AG10803 (cell line): ENCODE measurements around the gene ACTL10.

Experiments used
- DNase-seq: peaks from one replicate; pipeline ENCODE4 v3.0.0; 2010; ENCODE audit warnings: low read depth
- H3K4me3 ChIP-seq: 2 replicates; pipeline ENCODE4 v1.5.1; 2011; ENCODE audit warnings: mild to moderate bottlenecking, low read length, control low read depth
- TF ChIP-seq, protein P1 (sequence below): conservative IDR thresholded peaks from 2 replicates; pipeline ENCODE4 v1.5.1; 2011; ENCODE audit warnings: mild to moderate bottlenecking, low read length, control low read depth, inconsistent platforms

The ACTL10 gene

DNA sequence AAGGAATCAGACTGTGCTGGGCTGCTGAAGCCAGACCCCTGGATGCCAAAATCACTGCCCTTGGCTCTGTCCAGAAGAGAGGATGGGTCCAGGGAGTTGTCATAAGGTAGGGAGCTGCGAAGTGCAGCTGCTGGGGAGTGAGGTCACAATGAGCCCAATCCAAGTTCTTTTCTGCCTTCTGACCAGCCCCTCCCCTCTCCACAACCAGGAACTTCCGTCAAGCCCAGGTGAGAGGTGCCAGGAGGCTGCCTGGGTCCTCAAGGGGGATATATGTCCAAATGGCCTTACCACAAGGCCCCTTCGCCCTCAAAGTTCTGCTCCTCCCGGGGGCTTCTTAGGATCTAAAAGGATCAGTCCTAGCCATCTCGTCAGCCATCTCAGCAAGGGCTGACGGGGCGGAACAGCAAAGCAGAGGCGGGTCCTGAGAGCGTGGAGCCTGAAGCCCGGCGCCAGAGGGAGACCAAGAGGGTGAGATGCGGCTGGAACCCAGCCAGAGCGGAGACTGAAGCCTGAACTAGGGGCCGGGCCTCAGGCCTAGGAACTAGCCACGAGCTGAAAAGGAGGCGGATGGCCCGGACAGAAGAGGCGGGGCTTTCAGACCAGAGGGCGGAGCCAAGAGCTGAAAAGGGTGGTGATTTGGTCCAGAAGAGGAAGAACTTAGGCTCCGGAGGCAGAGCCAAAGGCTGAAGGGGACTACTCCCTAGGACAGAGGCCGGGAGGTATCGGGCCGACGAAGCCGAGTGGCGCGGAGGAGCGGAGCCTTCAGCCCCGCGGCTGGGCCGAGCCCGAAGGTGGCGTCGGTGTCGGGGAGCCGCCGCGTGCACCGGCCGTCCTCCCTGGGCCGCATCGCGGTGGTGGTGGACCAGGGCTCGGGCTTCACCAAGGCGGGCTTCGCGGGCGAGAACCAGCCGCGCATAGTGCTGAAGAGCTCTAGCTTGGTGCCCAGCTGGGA lies at the start of gene ACTL10:
ACTL10 (plus strand) TSS at position 651 of the 952 bp plus-strand sequence. CDS start 555 bp downstream, outside the sequence.
- TF ChIP-seq, protein P1, sequence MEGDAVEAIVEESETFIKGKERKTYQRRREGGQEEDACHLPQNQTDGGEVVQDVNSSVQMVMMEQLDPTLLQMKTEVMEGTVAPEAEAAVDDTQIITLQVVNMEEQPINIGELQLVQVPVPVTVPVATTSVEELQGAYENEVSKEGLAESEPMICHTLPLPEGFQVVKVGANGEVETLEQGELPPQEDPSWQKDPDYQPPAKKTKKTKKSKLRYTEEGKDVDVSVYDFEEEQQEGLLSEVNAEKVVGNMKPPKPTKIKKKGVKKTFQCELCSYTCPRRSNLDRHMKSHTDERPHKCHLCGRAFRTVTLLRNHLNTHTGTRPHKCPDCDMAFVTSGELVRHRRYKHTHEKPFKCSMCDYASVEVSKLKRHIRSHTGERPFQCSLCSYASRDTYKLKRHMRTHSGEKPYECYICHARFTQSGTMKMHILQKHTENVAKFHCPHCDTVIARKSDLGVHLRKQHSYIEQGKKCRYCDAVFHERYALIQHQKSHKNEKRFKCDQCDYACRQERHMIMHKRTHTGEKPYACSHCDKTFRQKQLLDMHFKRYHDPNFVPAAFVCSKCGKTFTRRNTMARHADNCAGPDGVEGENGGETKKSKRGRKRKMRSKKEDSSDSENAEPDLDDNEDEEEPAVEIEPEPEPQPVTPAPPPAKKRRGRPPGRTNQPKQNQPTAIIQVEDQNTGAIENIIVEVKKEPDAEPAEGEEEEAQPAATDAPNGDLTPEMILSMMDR = peak; percentile 43
- peak; percentile 95 for DNase-seq
- H3K4me3 ChIP-seq = peak within 1 kb of the TSS; percentile 47

DNA sequence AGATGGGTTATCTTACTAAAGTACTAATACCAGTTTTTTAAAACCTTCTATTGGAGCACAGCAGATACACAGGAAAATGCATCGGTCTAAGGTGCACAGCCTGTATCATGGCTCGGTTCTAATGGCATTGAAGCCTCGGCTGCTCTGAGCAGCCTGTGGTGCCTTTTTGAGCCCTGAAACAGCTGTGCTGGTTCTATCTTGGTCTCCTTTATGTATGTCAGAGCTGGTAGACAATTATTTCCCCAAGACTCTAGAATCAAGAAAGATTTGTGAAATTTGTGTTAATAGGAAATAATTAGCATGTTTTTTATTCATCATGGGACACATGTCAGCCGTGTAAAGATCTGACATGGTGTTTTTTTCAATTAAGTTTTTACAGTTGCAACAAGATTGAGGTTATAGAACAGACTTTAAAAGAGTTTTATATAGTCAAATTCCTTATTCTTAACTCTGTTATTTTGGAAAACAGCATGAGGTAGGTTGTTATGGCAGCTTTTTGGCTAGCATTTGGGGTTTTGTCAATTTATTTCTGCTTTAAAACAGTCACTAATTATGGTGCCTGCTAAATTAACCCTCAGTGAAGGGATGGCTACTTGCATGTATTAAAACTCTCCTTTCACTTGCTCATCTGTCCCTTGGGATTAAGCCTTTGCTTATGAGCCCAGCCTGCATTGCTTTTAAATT lies 44.9 kb upstream of the ACTL10 start:
- TF ChIP-seq, protein P1 = no peak
- no peak for DNase-seq
- H3K4me3 ChIP-seq = no peak overlapping the region

DNA sequence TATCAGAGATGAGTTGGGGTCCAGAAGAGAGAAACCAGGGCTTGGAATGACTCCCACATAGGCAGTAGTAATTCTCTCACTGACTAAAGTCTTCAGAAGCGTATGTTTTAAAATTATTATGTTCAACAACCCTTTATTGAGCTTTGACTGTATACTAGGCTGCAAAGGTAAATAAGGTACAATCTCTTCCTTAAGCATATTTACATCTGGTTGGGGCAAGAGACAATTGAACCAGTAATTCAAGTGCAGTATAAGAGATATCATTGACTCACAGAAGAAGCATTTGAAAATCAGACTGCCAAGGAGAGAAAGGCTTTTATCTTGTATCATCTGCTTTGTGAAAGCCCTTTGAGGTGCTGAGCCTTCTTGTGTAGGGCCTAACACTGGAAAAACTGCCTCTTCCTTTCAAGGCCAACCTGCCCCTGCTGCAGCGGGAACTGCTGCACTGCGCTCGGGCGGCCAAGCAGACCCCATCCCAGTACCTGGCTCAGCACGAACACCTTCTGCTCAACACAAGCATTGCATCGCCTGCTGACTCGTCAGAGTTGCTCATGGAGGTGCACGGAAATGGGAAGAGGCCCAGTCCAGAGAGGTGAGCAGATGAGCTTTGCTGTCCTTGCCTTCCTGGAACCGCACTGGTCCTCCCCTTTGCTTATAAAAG lies 43.9 kb upstream of the ACTL10 start:
- DNase-seq = no peak
- TF ChIP-seq, protein P1 = no peak
- no peak overlapping the region for H3K4me3 ChIP-seq

DNA sequence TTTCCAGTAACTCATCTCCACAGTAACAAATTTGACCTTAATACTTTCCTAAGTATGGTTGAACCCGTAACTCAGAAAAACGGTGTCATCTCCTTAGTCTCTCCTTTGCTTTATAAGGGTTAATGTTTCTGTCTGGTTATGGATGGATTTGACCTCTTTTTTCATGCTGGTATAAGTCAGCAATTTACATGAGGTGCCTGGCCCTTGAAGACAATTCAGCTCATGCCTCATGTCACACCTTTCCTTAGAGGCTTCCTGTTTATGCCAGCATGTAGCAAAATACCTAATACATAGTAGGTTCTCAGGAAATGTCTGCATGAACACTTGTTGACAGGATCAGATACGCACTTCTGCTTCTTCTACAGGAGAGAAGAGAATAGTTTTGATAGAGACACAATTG lies 42.3 kb upstream of the ACTL10 start:
- no peak overlapping the region for H3K4me3 ChIP-seq
- no peak for DNase-seq
- TF ChIP-seq, protein P1 = no peak

DNA sequence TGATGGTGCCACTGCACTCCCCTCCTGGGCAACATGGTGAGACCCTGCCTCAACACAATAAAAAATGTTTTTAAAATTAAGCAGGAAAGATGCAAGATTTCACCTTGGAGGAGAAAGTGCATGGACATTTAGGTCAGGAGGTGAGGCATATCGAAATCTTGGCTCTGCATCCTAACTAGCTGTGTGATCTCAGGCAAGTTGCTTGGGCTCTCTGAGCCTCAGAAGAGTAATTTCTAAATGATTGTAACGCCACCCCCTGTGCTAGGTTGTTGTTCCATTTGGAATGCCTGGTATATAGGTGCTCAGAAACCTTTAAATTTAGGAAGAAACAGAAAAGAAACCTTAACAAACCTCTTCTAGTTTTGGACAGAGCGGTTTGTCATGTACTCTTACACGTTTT lies 40.6 kb upstream of the ACTL10 start:
- no peak for DNase-seq
- TF ChIP-seq, protein P1 = no peak
- H3K4me3 ChIP-seq = no peak overlapping the region

DNA sequence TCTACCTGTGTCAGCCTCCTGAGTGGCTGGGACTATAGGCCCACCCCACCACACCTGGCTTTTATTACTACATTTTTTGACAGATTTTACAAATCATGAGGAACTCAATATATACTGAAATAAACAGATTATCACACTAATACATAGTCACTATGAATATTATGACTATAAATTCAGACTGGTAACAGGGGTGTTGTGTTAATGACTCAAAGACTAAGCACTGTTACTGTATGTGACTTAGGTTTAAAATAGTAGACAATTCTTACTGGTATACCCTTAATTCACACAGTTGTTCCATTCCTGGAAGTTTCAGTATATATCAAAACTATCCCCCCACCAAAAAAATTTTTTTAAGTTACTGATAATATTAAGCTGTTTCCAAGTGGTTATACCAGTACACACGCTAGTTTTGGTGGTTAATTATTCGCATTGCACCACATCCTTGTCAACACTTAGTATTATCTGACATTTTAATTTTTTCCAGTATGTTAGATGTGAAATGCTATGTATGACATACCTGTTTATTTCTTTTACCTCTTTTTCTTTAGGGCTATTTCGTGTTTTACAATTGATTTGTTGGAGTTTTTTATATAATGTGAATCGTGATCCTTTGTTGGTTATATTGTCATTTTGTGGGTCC lies 39.0 kb upstream of the ACTL10 start:
- no peak overlapping the region for H3K4me3 ChIP-seq
- no peak for DNase-seq
- TF ChIP-seq, protein P1 = no peak
